ENCODE measurements around the gene HDHD5. TPM values are rescaled to one million over a fixed set of nuclear protein-coding genes. Genes with fewer than 3 reads are reported as not detected.

HDHD5 gene
- total RNA-seq, 1 donor from 2014 or later: 42.3 TPM

DNA sequence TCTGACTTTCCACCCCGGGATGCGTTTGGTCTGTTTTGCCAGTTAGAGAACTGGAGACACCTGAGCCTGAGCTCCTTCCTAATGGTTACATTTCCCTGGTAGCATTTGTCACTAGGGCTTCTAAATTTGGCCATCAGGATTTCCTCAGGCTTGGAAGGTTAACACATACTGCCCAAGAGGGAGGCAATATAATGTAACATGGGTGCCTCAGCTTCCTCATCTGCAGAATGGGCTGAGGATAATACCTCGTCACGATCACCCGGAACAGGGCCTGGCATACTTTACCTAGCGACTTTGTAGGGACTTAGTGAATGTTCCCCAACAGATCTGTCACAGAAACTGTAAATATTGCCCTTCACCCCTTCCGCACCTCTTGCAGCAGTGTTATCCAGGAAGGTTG, 63.0 kb downstream of the HDHD5 start:
- no peak overlapping the region for H3K4me3 Mint-ChIP-seq
- H3K4me1 Mint-ChIP-seq: no peaks in the 10 kb centered on the region
- DNase-seq (ENCODE audit: low spot score in 2 of 2, unreplicated experiment in 2 of 2): no peak
- H3K27me3 Mint-ChIP-seq (ENCODE audit: low read depth): no peaks in the 10 kb centered on the region
- H3K9me3 Mint-ChIP-seq: no peaks in the 10 kb centered on the region
- H3K27ac Mint-ChIP-seq: no peak overlapping the region
- peaks cover 2% of the 10 kb centered on the region for H3K36me3 Mint-ChIP-seq
- TF ChIP-seq, protein P1, sequence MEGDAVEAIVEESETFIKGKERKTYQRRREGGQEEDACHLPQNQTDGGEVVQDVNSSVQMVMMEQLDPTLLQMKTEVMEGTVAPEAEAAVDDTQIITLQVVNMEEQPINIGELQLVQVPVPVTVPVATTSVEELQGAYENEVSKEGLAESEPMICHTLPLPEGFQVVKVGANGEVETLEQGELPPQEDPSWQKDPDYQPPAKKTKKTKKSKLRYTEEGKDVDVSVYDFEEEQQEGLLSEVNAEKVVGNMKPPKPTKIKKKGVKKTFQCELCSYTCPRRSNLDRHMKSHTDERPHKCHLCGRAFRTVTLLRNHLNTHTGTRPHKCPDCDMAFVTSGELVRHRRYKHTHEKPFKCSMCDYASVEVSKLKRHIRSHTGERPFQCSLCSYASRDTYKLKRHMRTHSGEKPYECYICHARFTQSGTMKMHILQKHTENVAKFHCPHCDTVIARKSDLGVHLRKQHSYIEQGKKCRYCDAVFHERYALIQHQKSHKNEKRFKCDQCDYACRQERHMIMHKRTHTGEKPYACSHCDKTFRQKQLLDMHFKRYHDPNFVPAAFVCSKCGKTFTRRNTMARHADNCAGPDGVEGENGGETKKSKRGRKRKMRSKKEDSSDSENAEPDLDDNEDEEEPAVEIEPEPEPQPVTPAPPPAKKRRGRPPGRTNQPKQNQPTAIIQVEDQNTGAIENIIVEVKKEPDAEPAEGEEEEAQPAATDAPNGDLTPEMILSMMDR (IDR thresholded peaks at IDR 0.05; ENCODE audit: unreplicated experiment): no peak

DNA sequence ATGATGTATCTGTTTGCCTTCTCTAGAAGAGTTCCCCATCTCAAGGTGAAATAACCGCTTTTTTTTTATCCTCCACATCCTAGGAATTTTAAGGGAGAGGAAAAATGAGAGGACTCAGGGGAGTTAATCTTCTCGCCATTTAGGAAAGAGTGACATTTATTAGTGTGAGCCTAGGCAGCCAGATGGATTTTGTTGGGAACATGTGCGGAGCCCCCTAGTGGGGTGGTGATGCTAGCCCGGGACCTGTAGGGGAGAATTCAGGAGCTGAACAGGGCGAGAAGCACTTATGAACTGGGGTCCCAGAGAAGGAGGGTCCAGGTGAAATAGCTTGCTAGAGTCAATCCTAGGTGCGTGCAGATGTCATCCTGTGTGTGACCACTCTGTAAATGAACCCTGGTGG, 63.5 kb downstream of the HDHD5 start:
- no peaks in the 10 kb centered on the region for H3K9me3 Mint-ChIP-seq
- no peak for DNase-seq (ENCODE audit: low spot score in 2 of 2, unreplicated experiment in 2 of 2)

DNA sequence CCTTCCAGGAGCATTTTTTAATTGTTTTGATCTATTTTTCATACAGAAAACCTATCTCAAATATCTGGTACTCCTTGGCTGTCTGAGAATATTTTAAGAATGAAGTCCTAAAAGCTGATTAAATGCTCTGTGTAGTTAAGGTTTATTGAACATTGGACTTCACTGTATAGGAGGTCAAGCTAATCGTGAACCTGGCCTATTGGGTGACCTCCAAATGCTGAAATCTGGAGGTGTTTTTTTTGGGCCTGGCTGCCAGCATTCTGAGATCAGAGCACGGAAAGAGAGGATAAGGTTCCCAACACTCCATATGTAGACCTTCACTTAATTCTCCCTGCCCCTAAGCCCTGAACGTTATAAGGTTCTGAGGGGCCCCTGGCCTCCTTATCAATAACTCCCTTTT, 66.0 kb downstream of the HDHD5 start:
- H3K9me3 Mint-ChIP-seq: no peaks in the 10 kb centered on the region
- DNase-seq (ENCODE audit: low spot score in 2 of 2, unreplicated experiment in 2 of 2): no peak

More for the DNA sequence above, 63.5 kb downstream of the HDHD5 start:
- Mint-ChIP-seq H3K27me3 (ENCODE audit: low read depth) (no peaks in the 10 kb centered on the region), H3K36me3 (peaks cover 2% of the 10 kb centered on the region), H3K4me3 (no peak overlapping the region), H3K4me1 (no peaks in the 10 kb centered on the region), H3K27ac (no peak overlapping the region)
- TF ChIP-seq, protein P1 (IDR thresholded peaks at IDR 0.05; ENCODE audit: unreplicated experiment): no peak

DNA sequence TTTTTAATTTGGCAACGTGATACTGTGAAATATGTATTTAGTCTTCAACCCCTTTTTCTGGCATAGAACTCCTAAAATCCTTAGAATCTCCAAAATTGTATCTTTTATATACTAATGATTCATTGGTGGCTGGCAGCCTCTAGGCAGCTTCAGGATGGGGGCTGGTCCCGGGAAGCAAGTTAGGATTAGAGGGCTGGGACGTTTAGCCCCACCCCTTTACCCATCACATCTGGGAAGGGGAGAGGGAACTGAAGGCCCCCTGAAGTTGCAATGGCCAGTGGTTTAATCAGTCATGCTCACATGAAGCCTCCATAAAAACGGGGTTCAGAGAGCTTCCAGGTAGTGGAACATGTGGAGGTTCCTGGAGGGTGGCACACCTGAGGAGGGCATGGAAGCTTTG, 67.2 kb downstream of the HDHD5 start:
- Mint-ChIP-seq H3K4me3 (no peak overlapping the region), H3K9me3 (no peaks in the 10 kb centered on the region), H3K4me1 (no peaks in the 10 kb centered on the region), H3K36me3 (no peaks in the 10 kb centered on the region), H3K27me3 (ENCODE audit: low read depth) (peaks cover 5% of the 10 kb centered on the region), H3K27ac (no peak overlapping the region)
- DNase-seq (ENCODE audit: low spot score in 2 of 2, unreplicated experiment in 2 of 2): no peak
- TF ChIP-seq, protein P1 (IDR thresholded peaks at IDR 0.05; ENCODE audit: unreplicated experiment): no peak

More for the DNA sequence above, 66.0 kb downstream of the HDHD5 start:
- Mint-ChIP-seq H3K27ac (no peak overlapping the region), H3K4me3 (no peak overlapping the region), H3K27me3 (ENCODE audit: low read depth) (no peaks in the 10 kb centered on the region), H3K4me1 (no peaks in the 10 kb centered on the region), H3K36me3 (no peaks in the 10 kb centered on the region)
- TF ChIP-seq, protein P1 (IDR thresholded peaks at IDR 0.05; ENCODE audit: unreplicated experiment): no peak

DNA sequence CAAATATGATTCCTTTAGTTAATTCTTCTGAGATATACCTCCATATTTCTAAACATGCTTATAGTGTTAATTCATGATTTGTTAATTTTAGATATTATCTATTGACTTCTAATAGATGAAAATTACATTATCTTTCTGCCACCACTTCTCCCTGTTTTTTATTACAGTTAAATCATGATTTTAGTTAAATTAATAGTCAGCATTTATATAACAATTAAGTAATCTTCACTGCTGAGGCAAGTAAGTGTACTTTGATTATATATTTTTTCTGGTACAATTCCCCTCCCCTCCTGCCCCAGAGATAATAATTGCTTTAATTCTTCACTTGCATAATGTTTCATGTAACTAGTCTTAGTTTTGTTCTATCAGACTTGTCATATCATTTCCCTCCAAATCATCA, 68.5 kb downstream of the HDHD5 start:
- DNase-seq (ENCODE audit: low spot score in 2 of 2, unreplicated experiment in 2 of 2): no peak
- TF ChIP-seq, protein P1 (IDR thresholded peaks at IDR 0.05; ENCODE audit: unreplicated experiment): no peak
- no peaks in the 10 kb centered on the region for H3K36me3 Mint-ChIP-seq
- H3K4me3 Mint-ChIP-seq: no peak overlapping the region
- H3K27ac Mint-ChIP-seq: no peak overlapping the region
- H3K9me3 Mint-ChIP-seq: no peaks in the 10 kb centered on the region
- peaks cover 16% of the 10 kb centered on the region for H3K27me3 Mint-ChIP-seq (ENCODE audit: low read depth)
- peaks cover 4% of the 10 kb centered on the region for H3K4me1 Mint-ChIP-seq

Other genes starting within 250 kb of the HDHD5 start
- not detected in 3 replicates for gene GAB4, start 151.1 kb downstream of the HDHD5 start, total RNA-seq
- 11.1 to 11.8 TPM (median 11.8 TPM) in 3 replicates for gene IL17RA, start 74.3 kb downstream of the HDHD5 start, total RNA-seq
- 1.0 to 1.1 TPM (median 1.1 TPM) in 3 replicates for gene TMEM121B, start 37.9 kb downstream of the HDHD5 start, total RNA-seq
- 43.1 to 45.6 TPM (median 44.9 TPM) in 3 replicates for gene ADA2, start 60.2 kb upstream of the HDHD5 start, total RNA-seq
- 14.1 to 15.1 TPM (median 15.0 TPM) in 3 replicates for gene CECR2, start 210.2 kb upstream of the HDHD5 start, total RNA-seq

Data from mesothelial cell of epicardium (in vitro differentiated cells).